Ovary (tissue), 9 donors: ENCODE results near the gene ZNHIT2. TPM values are rescaled to one million over a fixed set of nuclear protein-coding genes. Genes with fewer than 3 reads are reported as not detected.
A peak's percentile ranks its signal among the peaks of the same experiment; 100 is the strongest.

Experiments
- DNase-seq, 5 donors: peaks; one replicate each; pipeline ENCODE4 v3.0.0-alpha.2; 2019 to 2020
- H3K27ac ChIP-seq, 2 donors: fragments of 200-600 bp; one replicate each; pipeline versions ENCODE4 v1.5.1 to v1.8.0; 2019 to 2022
- H3K27me3 ChIP-seq: fragments of 200-600 bp; one replicate; pipeline ENCODE4 v1.8.0; 2022
- H3K36me3 ChIP-seq: fragments of 200-600 bp; sonication (generic); one replicate; pipeline ENCODE4 v1.5.1; 2019
- H3K4me1 ChIP-seq: one replicate; pipeline ENCODE4 v1.8.1; 2013; ENCODE audit warnings: mild to moderate bottlenecking, moderate library complexity; ENCODE audit not compliant: insufficient read depth
- H3K4me3 ChIP-seq: fragments of 200-600 bp; sonication (generic); one replicate; pipeline ENCODE4 v1.5.1; 2017
- H3K9me3 ChIP-seq, 2 donors: fragments of 200-600 bp in 1 of 2; sonication (generic) in 1 of 2; one replicate each; pipeline versions ENCODE4 v1.5.1 to v1.8.1; 2013 to 2019; ENCODE audit warnings: mild to moderate bottlenecking in 1 of 2, moderate library complexity in 1 of 2
- CTCF ChIP-seq, 3 donors: fragments of 450-650 bp in 2 of 3; fragments of 200-600 bp in 1 of 3; IDR thresholded peaks; one replicate each; pipeline versions ENCODE4 v1.5.1 to v1.8.0; 2016 to 2022; ENCODE audit warnings: antibody characterized with exemption in 3 of 3, mild to moderate bottlenecking in 1 of 3
- EP300 ChIP-seq: sonication (generic); formaldehyde crosslinking; IDR thresholded peaks from one replicate; pipeline ENCODE4 v1.6.1; 2017; ENCODE audit warnings: antibody characterized with exemption
- POLR2A ChIP-seq: fragments of 450-650 bp; IDR thresholded peaks from one replicate; pipeline ENCODE4 v1.6.1; 2017; ENCODE audit warnings: antibody characterized with exemption, mild to moderate bottlenecking, moderate library complexity
- WGBS, 3 donors: extraction: QIAGEN DNeasy Blood & Tissue Kit in 1 of 3; methylation state at CpG; one replicate each; pipeline versions ENCODE4 v1.1.5 to v1.1.7; 2013 to 2017; 5-methylcytosine and 5-hydroxymethylcytosine counted together
- intact Hi-C, 4 donors: fragments of 100-400 bp; cut with DNase I; formaldehyde crosslinking; loops; one replicate each; pipeline versions ENCODE4 v1.11.0 to v1.15.1; 2022 to 2023
- polyA plus RNA-seq, 2 donors: library from polyadenylated mRNA; stranded (reverse); fragments of 200-250 nt in 1 of 2; fragments of 350-450 nt in 1 of 2; fragmentation: Illumina TruSeq in 1 of 2; extraction: RNeasy Lipid Tissue Mini Kit (QIAGEN cat#74804) in 1 of 2; gene quantifications; one replicate each; pipeline ENCODE4 v1.2.3, GENCODE V29; 2013 to 2014
- total RNA-seq, 7 donors: library from RNA; depleted of rRNA in 2 of 7; stranded (reverse); fragments of >200 nt in 2 of 7; fragmentation: NEBNext Ultra II Directional in 3 of 7; extraction: Animal tissue kit (Norgen Biotek cat#: 25700) in 3 of 7; gene quantifications; one replicate each; pipeline versions ENCODE4 v1.1.0 to v1.2.4, GENCODE V29; 2016 to 2023
- donor health status: DM: no; HTN: no; CAD: no; lungs with moderate emphysema.
- donor health status: DM: no; HTN: no; CAD: no.
- donor health status: Bipolar disorder and iron deficiency.
- donor health status: DM: yes; HTN: yes; CAD: no.
- donor health status: DM: no; HTN: no; CAD: no.
- donor health status: DM: yes; HTN: yes; CAD: no.

Gene ZNHIT2
- total and polyA plus RNA-seq, 9 donors: 10.0 to 33.7 (median 13.3) TPM; not detected in 1

GRCh38 chr11:65113361-65113756 is 4.1 kb downstream of the ZNHIT2 start:
- Histone ChIP-seq H3K9me3 (no peaks in the 10 kb centered on the region), H3K4me3 (peak overlapping the region; percentile 51), H3K4me1 (peaks cover 16% of the 10 kb centered on the region), H3K36me3 (no peaks in the 10 kb centered on the region), H3K27ac (peak overlapping the region in 1 of 2 donors; percentile 56), H3K27me3 (no peaks in the 10 kb centered on the region)
- intact Hi-C loops: loop anchor here in 2 of 4 donors (5.0 to 10.0 kb wide), 5 partner anchors 71 to 269 kb away; partner anchors contain the start of genes ARL2 (in 2 of the 2), ATG2A (in 1 of the 2), CAPN1 (in 1 of the 2) and CDC42BPG (in 1 of the 2)
- TF ChIP-seq CTCF (IDR thresholded peaks at IDR 0.05) (no peak), EP300 (no peak), POLR2A (no peak)
- peak in 3 of 5 donors; percentile 55 to 70 (median 64) for DNase-seq
- WGBS, 3 donors: 4 to 8% (median 6%) methylated on average over 14 of the region's 14 CpGs

GRCh38 chr11:65112546-65113360 is 4.7 kb downstream of the ZNHIT2 start:
- Histone ChIP-seq H3K27ac (peak overlapping the region; percentile 32 to 56), H3K9me3 (no peaks in the 10 kb centered on the region), H3K36me3 (no peaks in the 10 kb centered on the region), H3K4me1 (peaks cover 16% of the 10 kb centered on the region), H3K27me3 (no peaks in the 10 kb centered on the region), H3K4me3 (peak overlapping the region; percentile 51)
- peak; percentile 66 to 82 (median 78) for DNase-seq
- intact Hi-C loops: loop anchor here in 2 of 4 donors (5.0 to 10.0 kb wide), 5 partner anchors 72 to 268 kb away; partner anchors contain the start of genes ARL2 (in 2 of the 2), ATG2A (in 1 of the 2), CAPN1 (in 1 of the 2) and CDC42BPG (in 1 of the 2)
- 1 to 3% (median 2%) methylated on average over 49 to 57 of the region's 57 CpGs for WGBS, 3 donors
- TF ChIP-seq POLR2A (no peak), EP300 (no peak), CTCF (IDR thresholded peaks at IDR 0.05) (peak; percentile 82 to 95 (median 94))

GRCh38 chr11:65111744-65112545 is 5.6 kb downstream of the ZNHIT2 start, which contains the start of gene TM7SF2:
TM7SF2 (plus strand) TSS chr11:65111872; CDS start chr11:65112016, 144 bp downstream.
- H3K4me1 ChIP-seq: peaks cover 16% of the 10 kb centered on the region

More at GRCh38 chr11:65111744-65112545, 5.6 kb downstream of the ZNHIT2 start, which contains the start of gene TM7SF2:
- TF ChIP-seq POLR2A: peak; percentile 95
- no peak for TF ChIP-seq CTCF (IDR thresholded peaks at IDR 0.05)
- no peak for TF ChIP-seq EP300
- 0 to 2% (median 1%) methylated on average over 60 to 64 of the region's 64 CpGs for WGBS, 3 donors
- intact Hi-C loops: loop anchor here in 2 of 4 donors (5.0 to 10.0 kb wide), 5 partner anchors 73 to 267 kb away; partner anchors contain the start of genes ARL2 (in 2 of the 2), ATG2A (in 1 of the 2), CAPN1 (in 1 of the 2) and CDC42BPG (in 1 of the 2)
- H3K27ac ChIP-seq: peak within 1 kb of the TSS; percentile 32 to 56
- H3K9me3 ChIP-seq: no peaks in the 10 kb centered on the region
- H3K4me3 ChIP-seq: peak within 1 kb of the TSS; percentile 51
- no peaks in the 10 kb centered on the region for H3K27me3 ChIP-seq
- H3K36me3 ChIP-seq: no peaks in the 10 kb centered on the region
- peak; percentile 95 to 98 (median 97) for DNase-seq
